GM18870 (cell line): ENCODE measurements around the gene KRT76.

Source experiments
- ATAC-seq: cut with Tn5 transposase; IDR thresholded peaks from one replicate; pipeline ENCODE4 v1.9.1; 2021; ENCODE audit warnings: moderate library complexity; ENCODE audit not compliant: unreplicated experiment

The KRT76 gene

DNA sequence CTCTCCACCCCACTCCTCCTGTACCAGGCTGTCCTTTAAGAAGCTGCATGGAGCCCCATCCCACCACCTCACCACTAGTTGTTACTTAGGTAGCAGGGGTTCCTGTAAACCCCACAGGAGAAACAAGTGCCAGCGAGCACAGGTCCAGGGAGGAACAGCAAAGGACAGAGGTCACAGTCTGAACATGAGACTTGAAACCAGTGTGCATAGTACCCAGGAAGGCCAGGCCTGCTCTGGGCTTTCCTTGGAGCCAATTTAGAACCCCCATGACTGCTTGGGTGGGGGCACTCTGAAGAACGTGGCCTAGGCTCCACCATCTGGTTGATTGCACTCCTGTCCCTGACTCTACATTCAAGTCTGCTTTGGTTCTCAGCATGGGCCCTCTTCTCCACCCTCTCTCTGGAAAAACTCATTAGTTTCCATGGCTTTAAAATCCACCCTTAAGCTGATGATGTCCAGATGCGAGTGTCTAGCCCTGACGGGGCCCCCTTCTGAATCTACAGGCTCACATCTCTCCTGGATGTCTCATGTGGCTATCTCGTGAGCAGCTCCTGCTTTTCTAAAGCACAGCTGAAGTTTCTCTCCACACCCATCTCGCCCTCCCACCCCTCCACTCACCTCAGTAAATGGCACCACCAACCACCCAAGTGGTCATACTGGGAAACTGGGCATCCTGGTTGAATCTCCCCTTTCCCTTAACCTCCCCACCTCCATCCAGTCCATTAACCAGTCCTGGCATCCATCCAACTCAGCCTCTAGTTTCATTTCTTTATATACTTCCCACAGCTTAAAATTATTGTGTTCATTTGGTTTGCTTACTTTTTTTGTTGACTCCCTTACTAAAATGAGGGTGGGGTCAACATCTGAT is 10.4 kb upstream of the KRT76 start:
- no peak for ATAC-seq

DNA sequence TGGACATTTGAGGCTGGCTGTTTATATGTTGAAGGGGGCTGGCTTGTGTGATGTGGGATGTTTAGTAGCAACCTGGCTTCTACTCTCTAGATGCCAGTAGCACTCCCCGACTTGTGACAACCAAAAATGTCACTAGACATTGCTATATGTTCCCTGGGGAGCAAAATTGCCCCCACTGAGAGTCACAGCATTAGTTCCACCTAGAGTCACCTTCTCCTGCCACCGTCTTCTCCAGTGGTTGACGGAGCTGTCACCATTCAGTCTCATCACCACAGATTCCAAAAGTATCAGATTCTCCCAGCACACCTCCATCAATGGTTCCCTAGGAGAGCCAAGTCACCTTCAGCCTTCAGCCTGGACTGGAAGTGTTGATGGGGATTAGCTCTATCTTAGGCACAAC is 7.8 kb upstream of the KRT76 start:
- ATAC-seq = no peak

DNA sequence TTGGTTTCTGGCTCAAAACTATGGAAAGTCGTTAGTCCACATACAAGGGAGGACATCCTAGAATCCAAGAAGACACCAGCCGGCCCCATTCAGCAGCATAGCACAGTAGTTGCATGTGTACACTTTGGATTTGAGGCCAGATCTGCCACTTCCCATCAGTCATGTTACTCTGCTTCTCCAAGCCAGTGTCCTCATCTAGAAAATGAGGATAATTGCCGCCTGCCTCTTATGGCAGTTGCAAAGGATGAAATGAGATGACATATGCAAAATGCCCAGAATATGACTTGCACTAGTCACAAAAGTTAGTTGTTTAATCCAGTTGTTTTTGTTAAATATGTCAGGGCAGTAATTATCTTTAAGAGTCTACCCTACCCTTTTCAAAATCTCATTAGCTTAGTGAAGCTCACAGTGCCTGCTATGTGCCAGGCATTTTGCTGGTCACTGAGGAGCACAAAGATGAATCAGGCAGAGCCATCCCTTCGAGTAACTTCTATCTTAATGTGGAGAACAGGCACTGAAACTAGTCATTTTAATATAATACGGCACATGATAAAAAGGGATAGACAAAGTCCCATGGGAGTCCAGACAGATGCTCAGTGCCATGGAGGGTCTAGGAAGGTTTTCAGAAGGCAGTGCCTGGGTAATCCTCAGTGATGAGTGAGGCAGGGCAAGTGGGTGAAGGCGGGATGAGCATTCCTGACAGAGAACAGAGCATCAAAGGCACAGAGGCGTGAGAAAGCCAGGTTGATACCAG is 6.6 kb upstream of the KRT76 start:
- no peak for ATAC-seq

DNA sequence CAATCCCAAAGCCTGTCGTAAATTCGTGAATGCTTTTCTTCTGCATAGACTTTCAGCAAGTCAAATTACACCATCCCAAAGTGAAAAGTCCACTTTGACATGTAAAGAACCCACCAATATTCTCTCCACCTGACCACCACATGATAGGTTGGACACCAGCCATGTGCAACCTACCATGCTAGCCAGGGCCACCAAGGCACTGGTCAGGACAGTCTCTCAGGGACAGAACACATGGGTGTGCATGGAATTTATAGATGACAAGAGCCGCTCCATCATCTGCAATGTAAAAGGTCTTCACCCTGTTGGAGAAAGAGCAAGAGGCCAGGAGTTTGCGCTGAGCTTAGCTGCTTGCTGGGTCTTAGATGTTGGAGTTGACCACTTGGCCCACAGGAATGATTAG is 5.4 kb upstream of the KRT76 start:
- ATAC-seq = no peak

DNA sequence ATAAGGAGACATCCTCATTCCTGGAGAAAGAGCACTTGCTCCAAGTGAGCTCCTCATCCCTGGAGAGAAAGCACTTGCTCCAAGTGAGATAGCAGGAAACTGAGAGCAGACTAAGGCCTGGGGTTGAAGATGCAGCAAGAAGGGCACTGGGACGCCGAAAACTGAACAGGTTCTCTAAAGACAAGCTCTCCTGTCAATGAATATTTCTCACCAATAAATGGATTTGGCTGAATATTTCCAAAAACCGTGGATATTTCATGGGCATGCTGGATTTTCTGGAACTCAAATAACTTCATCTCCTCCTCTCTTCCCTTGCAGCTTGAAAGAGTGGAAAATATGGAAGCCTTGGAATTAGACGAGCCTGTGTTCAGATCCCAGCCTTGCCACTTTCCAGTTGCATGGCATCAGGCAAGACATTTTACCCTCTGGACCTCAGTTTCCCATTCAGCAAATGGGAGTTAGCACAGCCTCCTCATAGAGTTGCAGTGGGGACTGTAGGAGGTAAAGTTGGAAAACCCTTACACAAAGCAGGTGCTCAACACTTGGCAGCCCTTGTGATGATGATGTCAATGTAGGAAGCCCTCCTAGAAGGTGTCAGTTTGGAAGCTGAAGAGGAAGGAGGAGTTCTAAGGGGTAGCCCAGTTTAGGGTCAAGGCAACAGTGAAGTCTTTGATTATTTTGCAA is 4.4 kb upstream of the KRT76 start:
- no peak for ATAC-seq

DNA sequence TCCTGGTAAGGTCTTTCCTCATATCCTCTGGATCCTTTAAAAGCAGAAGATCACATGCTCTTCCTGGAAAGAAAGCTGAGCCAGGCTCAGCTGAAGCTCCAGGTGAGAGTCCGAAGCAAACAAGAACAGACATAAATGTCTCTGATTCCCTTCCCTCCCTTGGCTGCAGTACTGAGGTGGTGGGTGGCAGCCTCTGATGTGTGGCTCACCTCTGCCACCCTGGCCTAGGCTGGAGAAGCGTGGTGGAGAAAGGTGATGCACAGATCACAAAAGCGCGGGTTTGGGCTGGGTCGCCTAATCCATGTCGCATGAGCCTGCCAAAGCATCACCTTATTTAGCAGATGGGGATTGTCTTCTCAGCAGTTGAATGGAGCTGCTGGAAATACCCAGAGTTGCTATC is 2.8 kb upstream of the KRT76 start:
- ATAC-seq = no peak

DNA sequence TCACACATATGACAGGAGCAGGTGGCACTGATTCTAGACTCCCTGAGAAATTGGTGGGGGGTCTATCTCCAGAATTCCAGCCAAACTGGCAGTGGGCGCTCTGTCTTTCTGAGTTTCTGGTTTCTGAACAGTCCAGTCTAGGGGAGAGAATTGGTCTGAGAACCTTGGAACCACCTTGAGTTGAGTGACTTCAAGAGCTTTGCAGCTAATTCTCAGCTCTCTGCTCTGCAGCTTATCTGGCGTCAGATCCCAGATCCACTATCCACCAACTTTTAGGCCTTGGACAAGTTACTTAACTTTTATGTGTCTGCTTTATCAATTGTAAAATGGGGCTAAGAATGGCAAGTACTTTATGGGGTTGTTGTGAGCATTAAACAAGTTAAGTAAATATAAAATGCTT is 1.7 kb upstream of the KRT76 start:
- ATAC-seq = no peak

DNA sequence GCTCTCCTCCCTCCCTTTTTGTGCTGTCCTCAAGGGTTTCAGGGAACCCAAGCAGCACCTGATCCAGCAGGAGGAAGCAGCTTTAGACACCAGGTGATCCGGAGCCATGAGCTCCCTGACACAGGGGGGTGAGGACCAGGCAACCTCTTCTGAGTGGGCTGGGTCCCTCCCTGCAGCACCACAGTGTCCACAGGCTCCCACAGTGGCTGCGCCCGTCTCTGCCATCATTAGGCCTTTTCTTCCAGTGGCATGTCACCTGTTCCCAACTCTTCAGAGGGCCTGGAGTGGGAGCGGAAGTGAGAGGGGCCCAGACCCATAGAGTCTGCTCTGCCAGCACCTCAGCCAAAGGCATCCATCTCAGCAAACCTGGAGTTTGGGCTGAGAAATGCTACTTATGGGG is 421 bp upstream of the KRT76 start:
- ATAC-seq = no peak

DNA sequence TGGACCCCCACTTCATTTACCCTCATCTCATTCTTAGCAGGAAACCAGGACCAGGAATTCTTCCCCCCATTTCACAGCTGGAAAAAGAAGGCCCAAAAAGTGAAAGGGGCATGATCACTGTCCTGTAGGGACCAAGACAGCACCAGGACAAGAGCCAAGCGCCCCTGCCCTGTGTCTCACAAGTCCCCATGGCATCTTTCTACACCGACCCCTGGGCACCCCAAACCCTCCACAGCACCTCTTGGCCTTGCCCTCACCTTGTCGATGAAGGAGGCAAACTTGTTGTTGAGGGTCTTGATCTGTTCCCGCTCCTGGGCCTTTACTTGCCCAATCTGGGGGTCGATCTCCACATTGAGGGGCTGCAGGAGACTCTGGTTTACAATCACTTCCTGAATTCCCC is 710 bp downstream of the KRT76 start:
- ATAC-seq = no peak

DNA sequence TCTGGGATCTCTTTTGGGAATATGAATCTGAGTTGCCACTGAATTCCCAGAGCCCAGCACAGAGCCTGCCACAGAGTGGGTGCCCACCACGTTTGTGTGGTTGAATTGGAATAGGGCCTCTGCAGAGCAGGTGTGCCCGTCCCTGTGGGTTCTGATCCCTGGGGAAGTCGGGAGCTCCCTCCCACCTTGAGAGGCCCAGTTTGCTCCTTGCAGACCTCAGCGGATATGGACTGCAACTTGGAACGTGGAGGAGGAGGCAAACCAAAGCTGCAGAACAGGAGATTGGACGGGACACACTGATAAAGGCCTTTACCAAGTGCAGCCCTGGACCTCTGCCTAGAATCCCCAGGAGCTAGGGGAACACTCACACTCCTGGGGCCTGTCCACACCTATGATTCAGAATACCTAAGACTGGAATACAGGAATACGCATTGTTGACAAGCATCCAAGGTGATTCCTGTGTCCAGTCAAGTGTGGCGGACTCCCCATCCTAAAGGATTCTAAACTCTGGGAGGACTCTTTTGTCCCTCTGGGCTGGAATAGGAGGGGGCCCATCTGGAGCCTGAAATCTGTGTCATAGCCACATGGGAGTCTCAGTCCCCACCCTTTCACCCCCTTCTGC is 2.4 kb downstream of the KRT76 start:
- no peak for ATAC-seq

DNA sequence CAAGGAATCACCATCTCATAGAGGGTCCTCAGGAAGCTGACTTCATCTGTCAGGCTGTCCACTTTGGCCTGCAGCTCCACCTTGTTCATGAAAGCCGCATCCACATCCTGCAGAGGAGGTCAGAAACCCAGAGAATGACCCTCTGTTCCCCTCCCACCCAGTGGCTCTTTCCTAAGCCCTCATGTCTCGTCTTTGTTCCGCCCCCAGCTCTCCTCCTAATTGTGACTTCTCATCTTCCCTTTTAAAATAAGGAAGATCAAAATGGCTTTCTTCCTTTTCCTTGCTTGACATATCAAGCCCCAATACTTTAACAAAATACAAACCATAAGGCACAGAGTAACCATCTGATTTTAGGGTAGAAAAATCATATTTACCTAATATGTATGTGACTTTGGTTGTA is 4.4 kb downstream of the KRT76 start:
- ATAC-seq = no peak

DNA sequence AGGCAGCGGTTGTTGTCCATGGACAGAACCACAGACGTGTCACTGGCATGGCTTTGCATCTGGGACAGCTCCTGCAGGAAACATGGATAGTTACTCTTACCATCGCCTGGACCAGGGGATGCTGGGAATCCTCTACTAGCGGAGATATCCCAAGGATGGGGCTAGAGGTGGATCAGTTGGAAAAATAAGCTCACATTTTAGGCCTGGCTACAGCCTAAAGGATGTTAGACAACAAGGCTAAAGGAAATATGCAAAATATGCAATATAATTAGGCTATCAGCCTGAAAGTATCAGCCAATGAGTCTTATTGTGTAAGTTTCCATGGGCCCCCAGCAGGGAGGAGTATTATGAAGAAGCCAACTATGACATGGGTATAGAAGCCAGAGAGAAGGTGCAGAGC is 5.0 kb downstream of the KRT76 start:
- ATAC-seq = no peak

DNA sequence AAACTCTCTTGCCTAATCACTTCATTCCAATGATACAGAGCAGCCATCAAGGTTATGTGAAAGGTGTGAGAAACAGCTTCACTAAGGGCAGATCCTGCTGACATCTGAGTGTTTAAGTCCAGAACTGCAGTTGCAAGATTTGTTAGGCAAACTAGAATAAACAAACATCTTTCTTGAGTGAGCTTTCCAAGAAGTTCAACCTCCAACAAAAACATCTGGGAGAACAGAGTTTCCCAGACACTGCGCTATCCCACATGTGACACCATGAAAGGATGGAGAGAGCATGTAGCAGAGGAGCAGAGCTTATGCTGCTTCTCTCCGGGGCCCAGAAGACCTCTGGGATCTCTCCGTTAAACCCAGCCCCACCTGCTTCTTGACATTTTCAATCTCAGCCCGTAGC is 5.6 kb downstream of the KRT76 start:
- ATAC-seq = no peak

DNA sequence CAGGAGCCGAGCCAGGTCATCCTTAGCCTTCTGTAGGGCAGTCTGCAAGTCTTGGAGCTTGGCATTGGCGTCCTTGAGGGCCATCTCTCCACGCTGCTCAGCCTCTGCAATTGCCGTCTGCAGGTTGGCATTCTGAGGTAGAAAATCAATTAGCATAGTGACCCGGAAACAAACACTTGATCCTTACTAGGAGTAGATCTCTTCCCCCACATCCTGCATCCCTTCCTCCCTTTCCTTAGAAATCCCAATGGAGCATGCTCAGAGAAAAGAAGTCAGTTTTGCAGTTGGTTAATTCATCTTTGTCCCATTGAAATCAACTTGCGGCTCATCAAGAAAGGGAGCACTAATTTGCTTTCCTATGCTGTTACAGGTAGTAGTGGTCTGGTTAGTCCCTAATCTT is 6.1 kb downstream of the KRT76 start:
- ATAC-seq = no peak

DNA sequence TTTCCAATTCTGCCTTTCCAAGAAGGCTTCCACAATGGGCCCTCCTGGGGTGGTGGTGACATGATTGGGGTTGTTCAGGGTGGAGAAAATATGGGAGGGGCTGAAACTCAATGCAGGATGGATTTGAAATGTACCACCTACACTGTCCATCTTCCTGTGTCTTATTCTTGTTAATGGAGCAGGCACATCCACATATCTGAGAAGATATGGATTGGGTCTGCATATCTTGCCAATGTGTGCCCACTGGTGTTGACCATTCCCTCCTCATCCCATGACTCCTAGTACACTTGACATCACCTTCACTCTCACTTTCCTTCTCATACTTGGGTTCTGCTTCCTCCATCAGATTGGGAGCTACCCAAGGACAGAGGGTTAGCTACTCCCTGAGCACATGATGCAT is 7.2 kb downstream of the KRT76 start:
- no peak for ATAC-seq

DNA sequence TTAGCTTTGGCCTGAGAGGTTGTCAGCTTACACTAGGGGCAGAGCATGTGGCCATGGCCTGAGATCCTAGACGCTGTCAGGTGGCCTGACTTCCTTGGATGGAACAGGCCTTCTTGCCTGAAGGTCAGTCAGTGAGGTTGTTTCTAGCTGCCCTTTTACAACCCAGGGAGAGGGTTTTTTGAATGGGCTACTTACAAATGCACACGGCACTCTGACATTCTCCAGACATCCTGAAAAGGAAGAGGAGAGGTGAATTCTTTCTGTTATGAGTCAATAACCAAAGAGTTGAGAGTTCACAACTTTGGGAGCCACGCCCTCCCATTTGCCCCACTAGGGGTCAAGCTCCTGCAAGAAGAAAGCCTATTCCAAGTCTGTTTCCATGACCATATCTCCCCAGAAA is 7.8 kb downstream of the KRT76 start:
- no peak for ATAC-seq

DNA sequence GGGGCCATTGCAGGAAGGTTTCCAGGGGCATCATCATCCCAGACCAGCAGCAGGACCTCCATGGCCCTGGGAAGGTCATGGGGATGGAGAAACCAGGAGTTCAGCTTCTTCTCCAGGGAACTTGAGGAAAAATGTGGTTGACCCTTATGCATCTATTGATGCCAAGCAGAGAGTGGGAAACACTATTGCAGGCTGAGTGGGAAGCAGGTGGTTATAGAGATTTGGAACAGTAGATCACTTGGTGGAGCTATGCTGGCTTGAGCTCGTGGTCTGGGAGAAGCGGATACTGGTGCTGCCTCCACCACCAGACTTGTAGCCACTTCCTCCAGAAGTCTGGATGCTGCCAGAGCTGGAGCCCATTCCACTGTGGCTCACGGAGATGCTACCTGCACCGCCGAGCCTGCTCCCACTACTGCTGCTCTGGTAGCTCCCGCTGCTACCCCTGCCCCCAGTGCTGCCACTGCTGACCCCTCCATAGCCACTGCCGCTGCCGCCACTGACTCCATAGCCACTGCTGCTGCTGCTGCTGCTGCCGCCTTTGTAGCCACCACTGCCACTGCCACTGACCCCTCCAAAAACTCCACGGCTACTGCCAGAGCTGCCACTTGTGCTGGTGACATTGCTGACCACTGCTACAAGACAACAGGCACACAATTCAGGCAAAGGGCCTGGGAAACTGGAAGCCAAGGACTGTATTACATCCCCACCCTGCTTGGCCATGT is 8.5 kb downstream of the KRT76 start:
- ATAC-seq = no peak

DNA sequence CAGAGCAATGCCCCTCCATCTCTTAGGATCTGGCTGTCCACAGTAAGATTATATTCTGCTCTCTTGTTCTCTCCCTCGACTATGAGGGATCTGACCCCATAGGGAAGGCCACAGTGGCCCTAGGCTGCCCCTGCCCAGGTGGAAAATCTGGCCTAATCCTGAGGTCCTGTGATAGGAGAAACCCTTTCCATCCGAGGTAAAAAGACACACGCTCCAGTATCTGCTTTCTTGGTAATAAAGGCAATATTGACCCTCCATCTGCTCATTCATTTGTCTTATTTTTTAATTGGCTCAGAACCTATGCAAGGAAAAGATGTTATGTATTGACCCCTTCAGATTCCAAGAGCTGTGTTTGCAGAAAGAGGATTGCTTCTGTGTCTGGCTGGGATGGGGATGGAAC is 9.7 kb downstream of the KRT76 start:
- no peak for ATAC-seq

DNA sequence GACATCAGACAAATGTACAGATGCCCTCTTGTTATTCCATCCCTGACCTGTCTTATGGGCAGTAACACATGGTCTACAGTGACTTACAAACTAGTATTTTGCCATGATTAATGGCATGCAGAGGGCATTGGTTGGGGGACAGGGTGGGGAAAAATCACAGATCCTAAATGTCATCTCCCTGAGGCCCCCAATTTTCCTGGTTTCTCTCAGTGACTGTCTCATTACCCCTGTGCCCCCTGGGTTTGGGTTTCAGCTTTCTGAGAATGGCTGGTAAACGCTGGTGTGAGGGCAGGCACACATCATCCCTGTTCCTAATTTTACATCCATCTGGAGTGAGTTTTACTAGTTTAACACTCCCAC is 10.1 kb downstream of the KRT76 start:
- no peak for ATAC-seq

DNA sequence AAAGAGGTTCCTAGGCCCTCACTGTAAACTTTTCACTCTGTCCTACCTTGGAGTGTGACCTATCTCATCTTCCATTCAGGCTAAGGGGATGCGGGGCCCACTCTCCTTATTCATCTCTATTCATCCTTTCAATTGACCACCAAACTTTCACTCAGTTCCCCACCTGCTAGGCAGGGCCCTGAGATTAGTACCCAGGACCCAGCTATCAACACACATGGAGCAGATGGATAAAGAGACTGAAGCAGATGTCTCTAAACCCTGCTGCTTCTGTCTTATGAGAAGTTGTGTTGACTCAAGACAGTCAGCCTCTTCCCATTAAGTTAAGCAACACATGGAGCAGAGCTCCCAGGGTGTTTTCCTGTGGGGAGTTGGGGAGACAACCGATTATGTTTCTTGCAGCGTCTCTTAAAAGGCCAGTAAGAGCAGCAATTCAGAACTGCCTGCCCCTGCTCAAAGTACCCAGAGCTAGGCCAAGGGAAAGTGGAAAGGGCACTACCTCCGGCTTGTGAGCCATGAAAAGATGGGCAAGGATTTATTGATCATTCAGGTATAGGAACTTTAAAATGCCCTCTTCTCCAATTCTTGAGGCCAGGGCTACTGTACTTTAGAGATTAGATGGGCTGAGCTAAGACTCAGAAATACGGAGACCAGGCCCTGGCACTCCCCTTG is 10.7 kb downstream of the KRT76 start:
- no peak for ATAC-seq
